CD4-positive, alpha-beta T cell treated with Interleukin-4 for 1 hour (primary cell): Measurements from ENCODE around the gene RTN4R.

ENCODE experiments used
- DNase-seq, 2 donors: peaks; one replicate each; pipeline ENCODE4 v3.0.0-alpha.2; 2020 to 2022

The RTN4R gene

DNA sequence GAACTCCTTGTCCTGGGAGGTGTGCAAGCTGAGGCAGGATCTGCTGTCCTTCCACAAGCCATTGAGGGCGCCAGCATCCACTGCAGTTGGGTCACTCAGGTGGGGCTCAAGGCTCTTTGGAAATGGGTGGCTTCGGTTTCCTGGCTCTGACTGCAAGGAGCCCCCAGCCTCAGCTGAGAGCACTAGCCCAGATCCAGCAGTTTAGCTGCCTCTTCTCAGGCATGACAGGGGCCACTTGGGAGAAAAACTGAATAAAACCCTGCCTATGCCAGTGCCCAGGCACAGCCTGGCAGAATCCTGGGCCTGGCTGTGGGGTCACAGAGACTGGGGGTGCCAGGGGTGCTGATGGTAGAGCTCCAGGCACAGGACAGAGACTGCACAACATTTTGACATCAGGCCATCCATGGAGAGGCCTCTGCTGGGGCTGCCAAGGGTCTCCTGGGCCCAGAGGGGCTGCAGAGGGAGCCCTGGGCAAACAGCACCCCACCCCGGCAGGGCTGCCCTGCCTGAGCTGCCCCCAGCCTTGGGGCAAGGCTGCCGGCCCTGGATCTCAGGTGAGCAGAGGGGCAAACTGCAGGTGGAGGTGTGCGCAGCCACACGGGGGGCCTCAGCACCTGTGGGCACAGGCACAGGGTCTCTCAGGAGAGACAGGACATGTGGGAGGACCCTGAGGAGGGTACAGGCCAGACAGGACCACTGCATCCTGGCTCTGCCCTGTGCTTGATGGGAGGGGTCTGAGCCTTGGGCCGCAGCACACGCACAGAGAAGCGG is 28.3 kb downstream of the RTN4R start:
- DNase-seq, result no peak

- no peak for DNase-seq
Measured at GRCh38 chr22:20238901-20239675, 29.0 kb downstream of the RTN4R start.

DNA sequence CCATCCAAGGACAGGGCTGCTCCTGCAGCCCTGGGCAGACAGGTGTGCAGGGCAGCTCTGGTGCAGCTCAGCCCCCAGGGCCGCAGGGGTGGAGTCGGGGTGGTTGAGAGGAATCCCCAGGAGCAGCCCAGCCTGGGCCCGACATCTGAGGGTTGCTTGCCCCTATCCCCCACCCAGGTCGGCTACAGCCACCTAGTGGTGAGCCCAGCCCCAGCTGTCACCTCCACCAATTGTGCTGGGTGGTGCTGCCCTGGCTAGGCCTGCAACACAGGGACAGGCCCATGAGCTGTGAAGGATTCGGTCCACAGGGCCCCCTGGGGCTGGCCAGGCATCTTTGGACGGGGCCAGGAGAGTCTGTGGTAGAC is 29.6 kb downstream of the RTN4R start:
- DNase-seq, result peak; percentile 63 to 64

GRCh38 chr22:20237480-20238440 is 30.4 kb downstream of the RTN4R start:
- peak; percentile 48 to 57 for DNase-seq

GRCh38 chr22:20236052-20236717 is 31.9 kb downstream of the RTN4R start:
- DNase-seq, result no peak

- no peak for DNase-seq
Measured at GRCh38 chr22:20235389-20235991, 32.6 kb downstream of the RTN4R start.

DNA sequence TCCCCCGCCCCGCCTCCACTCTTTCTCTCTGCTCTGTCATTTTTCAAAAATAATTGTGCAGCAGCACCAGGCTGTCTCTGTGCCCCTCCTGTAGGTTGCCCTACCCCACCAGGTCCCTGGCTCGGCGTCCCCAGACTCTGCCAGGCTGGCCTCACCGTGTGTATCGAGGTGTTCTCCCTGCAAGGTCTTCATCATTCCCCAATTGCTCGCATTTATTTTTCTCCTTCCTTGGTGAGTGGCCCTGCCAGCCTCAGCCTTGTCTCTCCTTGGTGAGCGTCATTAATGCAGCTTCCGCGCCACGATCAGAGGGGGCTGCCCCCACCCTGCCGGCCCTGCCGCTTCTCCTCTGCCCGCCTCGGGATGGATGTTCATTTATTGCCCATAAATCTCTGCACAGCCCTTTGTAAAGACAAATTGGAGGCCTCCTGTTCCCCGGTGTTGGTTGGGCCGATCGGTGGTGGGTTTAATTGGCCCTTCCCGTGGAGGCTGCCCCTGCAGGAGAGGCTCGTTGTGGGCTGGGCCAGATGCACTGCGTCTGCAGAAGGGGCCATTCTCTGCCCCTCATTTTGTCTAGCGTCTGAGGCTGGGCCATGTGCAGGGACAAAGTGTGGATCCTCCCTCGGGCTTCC is 33.2 kb downstream of the RTN4R start:
- no peak for DNase-seq

DNA sequence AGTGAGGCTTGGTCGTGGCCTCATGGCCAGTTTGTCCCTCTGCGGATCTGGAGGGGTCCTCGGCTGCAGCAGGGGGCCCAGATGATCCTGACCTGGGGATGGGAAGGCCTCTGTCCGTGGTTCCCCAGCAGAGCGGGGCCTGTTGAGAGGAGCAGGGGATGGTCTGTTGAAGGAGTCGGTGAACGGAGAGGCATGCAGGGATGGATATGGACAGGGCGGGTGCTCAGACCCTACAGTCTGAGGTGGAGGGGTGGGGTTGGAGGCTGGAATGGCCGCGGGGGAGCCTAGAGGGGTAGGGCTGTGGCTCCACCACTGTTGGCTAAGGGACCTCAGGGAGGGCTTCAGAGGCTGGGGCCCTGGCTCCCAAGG is 33.8 kb downstream of the RTN4R start:
- DNase-seq, result no peak

- DNase-seq, result no peak
Measured at GRCh38 chr22:20233351-20234313, 34.5 kb downstream of the RTN4R start.

DNA sequence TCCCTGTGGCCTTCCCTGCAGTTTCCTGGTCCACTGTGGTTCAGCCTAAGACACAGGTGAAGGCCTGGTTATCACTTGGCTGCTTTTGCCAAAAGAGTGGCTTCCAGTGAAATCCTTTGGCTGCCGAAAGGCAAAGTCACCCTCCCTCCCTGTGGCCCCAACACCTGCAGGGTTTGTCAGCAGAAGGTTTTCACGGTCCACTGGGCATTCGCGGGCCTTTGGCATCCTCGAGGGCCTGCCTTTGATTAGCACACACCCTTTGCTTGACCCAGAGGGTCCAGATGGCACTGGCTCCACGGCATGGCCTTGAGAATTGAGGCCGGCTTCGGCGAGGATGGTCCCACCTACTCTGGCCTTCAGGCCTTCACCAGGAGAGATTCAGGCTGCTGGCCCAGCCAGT is 35.3 kb downstream of the RTN4R start:
- no peak for DNase-seq

DNA sequence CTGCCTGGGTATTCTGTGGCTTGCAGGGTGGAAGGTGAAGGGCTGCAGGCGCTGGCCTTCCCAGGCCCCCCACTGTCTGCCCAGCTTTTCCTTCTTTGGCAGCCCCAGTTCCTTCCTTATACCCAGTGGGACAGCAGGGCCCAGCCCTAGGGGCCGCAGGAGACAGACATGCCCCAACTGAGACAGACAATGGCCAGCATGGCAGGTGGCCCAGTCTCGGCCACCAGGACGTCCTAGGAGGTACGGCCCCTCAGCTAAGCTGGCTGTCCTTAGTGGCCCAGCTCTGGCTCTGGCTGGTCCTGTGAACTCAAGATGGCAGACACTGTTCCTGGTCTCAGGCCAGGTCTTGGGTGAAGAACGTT is 35.9 kb downstream of the RTN4R start:
- no peak for DNase-seq

DNA sequence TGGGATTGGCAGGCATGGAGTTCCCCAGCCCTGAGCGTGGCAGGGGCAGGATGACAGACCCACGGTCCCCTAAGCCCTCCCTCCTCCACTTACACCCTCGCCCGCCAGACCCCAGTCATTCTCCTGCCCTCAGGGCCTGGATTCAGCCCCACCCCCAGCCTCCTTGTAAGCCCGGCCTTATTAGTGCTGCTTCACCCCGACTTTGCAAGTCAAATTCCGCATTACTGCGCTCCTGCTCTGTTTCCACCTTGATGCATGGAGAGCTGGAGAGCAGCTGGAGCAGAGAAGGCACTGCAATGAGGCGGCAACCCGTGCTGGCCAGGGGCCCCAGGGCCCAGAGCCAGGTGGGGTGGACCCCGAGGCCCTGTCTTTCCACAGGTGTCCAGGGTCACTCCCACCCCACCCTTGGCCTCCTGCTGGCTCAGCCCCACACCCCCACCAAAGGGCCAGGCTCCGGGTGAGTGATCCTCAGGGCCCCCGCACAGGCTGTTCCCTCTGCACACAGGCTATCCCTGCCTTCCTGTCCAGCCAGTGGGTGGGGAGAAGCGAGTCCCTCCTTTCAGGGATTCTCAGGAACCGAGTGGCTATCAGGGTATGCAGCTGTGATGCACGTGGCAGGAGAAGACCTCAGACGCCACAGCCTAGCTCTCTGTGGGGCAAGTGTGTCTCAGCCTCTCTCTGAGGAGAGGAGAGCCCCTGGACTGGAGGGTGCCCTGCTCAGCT is 36.4 kb downstream of the RTN4R start:
- no peak for DNase-seq

DNA sequence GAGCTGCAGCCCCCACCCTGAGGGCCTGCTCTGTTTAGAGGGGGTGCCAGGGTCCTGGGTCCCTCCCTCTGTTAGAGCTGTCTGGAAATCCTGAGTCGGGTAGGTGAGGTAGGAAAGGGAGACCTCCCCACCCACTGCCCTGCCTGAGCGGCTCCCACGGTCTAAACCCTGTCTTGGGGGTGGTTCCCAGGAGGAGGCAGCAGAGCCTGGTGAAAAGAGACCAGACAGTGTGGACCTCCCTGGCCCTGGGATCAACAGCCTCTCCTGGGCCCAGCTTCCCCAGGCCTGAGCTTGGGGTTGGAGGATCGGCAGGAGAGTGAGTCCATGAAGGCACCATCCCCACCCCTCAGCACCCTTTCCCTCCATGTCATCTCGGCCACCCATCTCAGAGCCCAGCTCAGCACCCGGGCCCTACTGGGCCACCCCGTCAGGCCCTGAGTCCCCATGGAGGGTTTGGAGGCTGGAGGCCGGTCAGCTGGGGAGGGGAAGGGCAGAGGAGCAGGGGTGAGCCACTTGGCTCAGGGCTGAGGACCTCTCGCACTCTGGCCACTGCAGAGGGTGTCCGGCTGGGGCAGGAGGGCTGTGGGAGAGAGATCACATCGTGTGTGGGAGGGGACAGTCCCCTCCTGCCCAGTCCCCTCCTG is 37.2 kb downstream of the RTN4R start:
- DNase-seq, result no peak

DNA sequence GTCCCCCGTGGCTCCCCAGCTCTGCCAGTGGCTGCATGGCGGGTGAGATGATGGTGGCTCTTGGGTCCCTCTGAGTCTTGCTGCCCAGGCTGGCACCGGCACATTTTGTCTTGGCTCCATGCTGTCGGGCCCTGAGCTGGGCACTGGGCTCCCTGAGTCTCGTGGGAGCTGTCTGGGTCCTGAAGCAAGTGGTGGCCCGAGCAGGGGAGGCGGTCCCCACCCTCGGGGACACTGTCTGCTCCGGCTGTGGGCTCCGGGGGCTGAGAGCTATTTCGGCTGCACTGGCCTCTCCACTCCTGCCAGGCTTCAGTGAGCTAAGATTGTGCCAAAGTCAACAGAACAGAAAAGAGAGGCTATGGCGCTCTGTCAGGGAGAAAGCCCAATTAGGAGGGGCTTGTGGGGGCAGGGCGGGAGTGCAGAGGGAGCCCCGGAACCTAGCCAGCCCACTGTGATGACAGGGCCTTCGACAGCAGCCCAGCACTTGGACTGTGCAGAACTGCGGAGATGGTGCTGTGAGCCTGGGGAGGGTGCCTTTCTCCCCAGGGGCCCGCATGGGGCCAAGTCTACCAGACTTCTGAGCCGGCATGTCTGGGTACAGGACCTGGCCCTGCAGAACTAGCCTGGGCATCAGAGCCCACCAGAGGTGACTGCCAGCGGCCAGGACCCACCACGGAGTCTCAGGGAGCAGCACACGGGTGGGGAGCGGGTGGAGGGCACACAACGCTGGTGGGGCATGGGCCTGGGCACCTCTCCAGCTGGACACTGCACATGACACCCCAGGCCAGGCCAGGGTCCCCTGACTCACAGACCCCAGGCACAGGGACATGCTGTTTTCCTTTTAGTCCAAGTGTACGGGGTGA is 38.0 kb downstream of the RTN4R start:
- no peak for DNase-seq

DNA sequence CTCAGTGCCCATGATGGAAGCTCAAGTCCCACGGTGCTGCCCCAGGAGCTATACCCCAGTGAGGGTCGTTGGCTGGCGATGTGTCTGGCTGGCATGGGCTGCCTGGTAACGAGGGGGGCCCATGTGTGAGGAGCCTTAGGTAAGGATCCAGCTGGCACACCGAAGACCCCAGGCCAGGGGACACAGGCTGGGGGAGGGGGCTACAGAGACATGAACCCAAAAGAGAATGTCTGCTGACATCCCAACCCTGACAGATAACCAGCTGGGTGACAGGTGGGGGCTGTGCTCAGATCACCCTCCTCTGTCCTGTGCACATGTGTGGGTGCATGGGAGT is 39.2 kb downstream of the RTN4R start:
- no peak for DNase-seq

GRCh38 chr22:20228055-20228938 is 39.8 kb downstream of the RTN4R start:
- DNase-seq, result no peak

- no peak for DNase-seq
Measured at GRCh38 chr22:20227363-20227762, 40.8 kb downstream of the RTN4R start.
